ENCODE results near the gene RNF224. TPM values are rescaled to one million over a fixed set of nuclear protein-coding genes. Genes with fewer than 3 reads are reported as not detected.

RNF224 gene
- total RNA-seq, 1 experiment from 2014 or later: 0.30 TPM

DNA sequence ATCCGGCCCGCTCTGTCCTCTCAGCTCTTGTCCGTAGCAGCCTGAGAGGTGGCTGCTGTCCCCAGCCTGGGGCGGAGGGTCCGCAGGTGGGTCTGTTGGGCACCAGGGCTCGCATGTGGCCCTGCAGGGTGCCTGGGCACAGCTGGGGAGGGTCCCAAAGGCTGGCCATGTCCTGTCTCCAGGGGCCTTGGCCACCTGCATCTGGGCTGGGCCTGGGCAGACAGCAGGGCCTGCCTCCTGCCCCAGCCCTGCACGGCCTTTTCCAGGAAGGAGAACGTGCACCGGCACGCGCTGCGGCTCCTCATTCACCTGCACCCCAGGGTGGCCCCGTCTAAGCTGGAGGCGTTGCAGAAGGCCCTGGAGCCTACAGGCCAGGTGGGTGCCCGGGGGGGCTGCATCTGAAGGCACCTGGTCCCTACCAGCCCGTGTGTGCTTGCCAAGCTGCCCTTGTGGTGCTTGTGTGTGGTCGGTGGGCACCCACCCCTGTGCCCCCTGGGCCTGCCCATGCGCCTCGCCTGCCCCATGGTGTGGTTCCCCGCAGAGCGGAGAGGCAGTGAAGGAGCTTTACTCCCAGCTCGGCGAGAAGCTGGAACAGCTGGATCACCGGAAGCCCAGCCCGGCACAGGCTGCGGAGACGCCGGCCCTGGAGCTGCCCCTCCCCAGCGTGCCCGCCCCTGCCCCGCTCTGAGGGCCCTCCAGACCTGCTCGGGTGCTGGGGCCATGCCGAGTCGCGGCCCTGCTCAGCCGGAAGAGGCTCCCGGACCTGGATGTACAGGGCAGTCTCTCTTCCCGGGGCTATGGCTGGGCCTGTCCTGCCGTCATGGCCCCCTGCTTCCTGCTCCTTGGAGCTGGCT, 45.2 kb downstream of the RNF224 start:
- peaks cover 8 to 25% of the 10 kb centered on the region in 2 experiments; a peak in 3 of 4 replicates for H3K36me3 ChIP-seq (ENCODE audit: control insufficient read depth in 1 of 2, insufficient read depth in 2 of 2, low read length in 2 of 2)
- TF ChIP-seq, protein P1, sequence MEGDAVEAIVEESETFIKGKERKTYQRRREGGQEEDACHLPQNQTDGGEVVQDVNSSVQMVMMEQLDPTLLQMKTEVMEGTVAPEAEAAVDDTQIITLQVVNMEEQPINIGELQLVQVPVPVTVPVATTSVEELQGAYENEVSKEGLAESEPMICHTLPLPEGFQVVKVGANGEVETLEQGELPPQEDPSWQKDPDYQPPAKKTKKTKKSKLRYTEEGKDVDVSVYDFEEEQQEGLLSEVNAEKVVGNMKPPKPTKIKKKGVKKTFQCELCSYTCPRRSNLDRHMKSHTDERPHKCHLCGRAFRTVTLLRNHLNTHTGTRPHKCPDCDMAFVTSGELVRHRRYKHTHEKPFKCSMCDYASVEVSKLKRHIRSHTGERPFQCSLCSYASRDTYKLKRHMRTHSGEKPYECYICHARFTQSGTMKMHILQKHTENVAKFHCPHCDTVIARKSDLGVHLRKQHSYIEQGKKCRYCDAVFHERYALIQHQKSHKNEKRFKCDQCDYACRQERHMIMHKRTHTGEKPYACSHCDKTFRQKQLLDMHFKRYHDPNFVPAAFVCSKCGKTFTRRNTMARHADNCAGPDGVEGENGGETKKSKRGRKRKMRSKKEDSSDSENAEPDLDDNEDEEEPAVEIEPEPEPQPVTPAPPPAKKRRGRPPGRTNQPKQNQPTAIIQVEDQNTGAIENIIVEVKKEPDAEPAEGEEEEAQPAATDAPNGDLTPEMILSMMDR (IDR thresholded peaks at IDR 0.05 in 2 of 3, conservative IDR thresholded peaks at IDR 0.05 in 1 of 3; ENCODE audit: borderline replicate concordance in 1 of 3, insufficient read depth in 1 of 3, low read depth in 2 of 3, low read length in 2 of 3): no peak
- TF ChIP-seq FOSL1 (IDR thresholded peaks at IDR 0.05; ENCODE audit: low read depth) (no peak), SRF (IDR thresholded peaks at IDR 0.05; ENCODE audit: low read depth) (no peak), ELF1 (IDR thresholded peaks at IDR 0.05; ENCODE audit: borderline replicate concordance, low read depth) (no peak), EZH2phosphoT487 (IDR thresholded peaks at IDR 0.05; ENCODE audit: borderline replicate concordance) (no peak), SP1 (IDR thresholded peaks at IDR 0.05; ENCODE audit: low read depth) (no peak), RAD21 (IDR thresholded peaks at IDR 0.05; ENCODE audit: low read depth) (no peak), ZFX (IDR thresholded peaks at IDR 0.05) (no peak), EZH2 (IDR thresholded peaks at IDR 0.05) (no peak), TCF7L2 (IDR thresholded peaks at IDR 0.05; ENCODE audit: borderline replicate concordance, extremely low read depth, insufficient read depth, insufficient read length) (no peak), CEBPB (IDR thresholded peaks at IDR 0.05; ENCODE audit: low read depth) (no peak), YY1 (IDR thresholded peaks at IDR 0.05; ENCODE audit: extremely low read depth, insufficient replicate concordance, low read depth, low read length) (no peak), POLR2AphosphoS5 (IDR thresholded peaks at IDR 0.05; ENCODE audit: low read depth, low read length) (no peak), POLR2A (IDR thresholded peaks at IDR 0.05; ENCODE audit: borderline replicate concordance, extremely low read depth, insufficient read depth, insufficient read length) (no peak), SIN3A (IDR thresholded peaks at IDR 0.05; ENCODE audit: low read depth) (no peak)
- TF ChIP-seq, protein P2, sequence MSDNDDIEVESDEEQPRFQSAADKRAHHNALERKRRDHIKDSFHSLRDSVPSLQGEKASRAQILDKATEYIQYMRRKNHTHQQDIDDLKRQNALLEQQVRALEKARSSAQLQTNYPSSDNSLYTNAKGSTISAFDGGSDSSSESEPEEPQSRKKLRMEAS (IDR thresholded peaks at IDR 0.05): no peak
- no TSS peak for BruUV-seq (replicated peaks)
- no peaks in the 10 kb centered on the region for H3K9me3 ChIP-seq (ENCODE audit: control insufficient read depth in 1 of 2, insufficient read depth in 1 of 2, low read depth in 1 of 2, low read length in 2 of 2)
- H3K27ac ChIP-seq (ENCODE audit: low read depth, low read length): peak overlapping the region; percentile 17; the same call in 1 of the 2 replicates
- H3K27me3 ChIP-seq (ENCODE audit: insufficient read depth, low read length): no peaks in the 10 kb centered on the region
- ChIA-PET POLR2A (interaction anchor here (0.7 kb wide), 1 partner anchor 207 kb away, joined by 4 read pairs; no protein-coding TSS in a partner anchor), RAD21 (ENCODE audit: low non-redundant PET in 1 of 2, low total read pairs in 2 of 2, uncharacterized antibody in 2 of 2, unreplicated experiment in 2 of 2) (no interaction called here), CTCF (interaction anchor here (1.2 kb wide), 1 partner anchor 14 kb away, joined by 3 read pairs; no protein-coding TSS in a partner anchor)
- intact Hi-C loops (cut with micrococcal nuclease): no loop called here
- H3K4me3 ChIP-seq (replicated peaks in 1 of 2; ENCODE audit: low read depth in 1 of 2, low read length in 2 of 2): no peak overlapping the region
- no peaks in the 10 kb centered on the region for H3K79me2 ChIP-seq (ENCODE audit: insufficient read depth, low read length)
- H3K9ac ChIP-seq (ENCODE audit: low read length): no peak overlapping the region
- no peaks in the 10 kb centered on the region for H3K9me2 ChIP-seq (ENCODE audit: insufficient read depth)
- no peak for DNase-seq (ENCODE audit: low read depth, low spot score)
- H2AFZ ChIP-seq (ENCODE audit: low read depth, low read length, poor library complexity, severe bottlenecking): no peak overlapping the region
- no peaks in the 10 kb centered on the region for H4K20me1 ChIP-seq (ENCODE audit: insufficient read depth)
- H3K4me1 ChIP-seq (ENCODE audit: control insufficient read depth in 1 of 2, insufficient read depth in 2 of 2, low read length in 2 of 2): peaks cover 31 to 38% of the 10 kb centered on the region in 2 experiments
- H3K4me2 ChIP-seq (ENCODE audit: low read length): no peak overlapping the region
- no peak for ATAC-seq

Measured in HCT116 (cell line).